HL-60 (cell line): Measurements from ENCODE around the gene PTGER2.

Experiments used
- DNase-seq, 2 experiments: peaks; one replicate each; pipeline ENCODE4 v3.0.0-alpha.2; 2010 to 2020; ENCODE audit warnings: low read depth in 1 of 2, low spot score in 1 of 2
- H3K27ac ChIP-seq: fragments of 250-450 bp; sonication (Bioruptor Pico); replicated peaks from 2 replicates; pipeline ENCODE4 v1.5.1; 2020; ENCODE audit warnings: mild to moderate bottlenecking, moderate library complexity
- H3K27me3 ChIP-seq: fragments of 250-450 bp; sonication (Bioruptor Pico); 2 replicates; pipeline ENCODE4 v1.5.1; 2021; ENCODE audit warnings: mild to moderate bottlenecking, moderate library complexity; ENCODE audit not compliant: insufficient read depth, poor library complexity, severe bottlenecking
- H3K4me3 ChIP-seq: replicated peaks from 2 replicates; pipeline ENCODE4 v1.5.1; 2011; ENCODE audit warnings: mild to moderate bottlenecking, control low read depth, low read length; ENCODE audit not compliant: insufficient read depth
- CTCF ChIP-seq: IDR thresholded peaks from one replicate; pipeline ENCODE4 v1.5.1; 2011; ENCODE audit warnings: low read length, control low read depth, inconsistent platforms; ENCODE audit not compliant: insufficient read depth
- GABPA ChIP-seq: IDR thresholded peaks from 2 replicates; pipeline ENCODE4 v1.6.1; 2012; ENCODE audit warnings: low read depth
- POLR2AphosphoS5 ChIP-seq: IDR thresholded peaks from 2 replicates; pipeline ENCODE4 v1.6.1; 2012; ENCODE audit warnings: low read depth
- REST ChIP-seq: IDR thresholded peaks from 2 replicates; pipeline ENCODE4 v1.6.1; 2012; ENCODE audit warnings: low read depth; ENCODE audit not compliant: insufficient replicate concordance
- SPI1 ChIP-seq: IDR thresholded peaks from 2 replicates; pipeline ENCODE4 v1.6.1; 2012; ENCODE audit warnings: low read depth, mild to moderate bottlenecking, borderline replicate concordance

Gene PTGER2

GRCh38 chr14:52332269-52332668 is 18.2 kb downstream of the PTGER2 start:
- H3K4me3 ChIP-seq, result no peak overlapping the region
- TF ChIP-seq POLR2AphosphoS5 (no peak), SPI1 (no peak), REST (no peak), GABPA (no peak), CTCF (no peak)
- no peak for DNase-seq
- no peaks in the 10 kb centered on the region for H3K27me3 ChIP-seq
- H3K27ac ChIP-seq, result no peak overlapping the region

- H3K27ac ChIP-seq, result no peak overlapping the region
- no peak; the same call in 1 of the 2 replicates for TF ChIP-seq SPI1
- no peak for TF ChIP-seq REST
- TF ChIP-seq GABPA, result no peak
- no peak for TF ChIP-seq POLR2AphosphoS5
- no peak for TF ChIP-seq CTCF
These were observed 19.0 kb downstream of the PTGER2 start for GRCh38 chr14:52333108-52333507.

GRCh38 chr14:52333823-52334657 is 19.9 kb downstream of the PTGER2 start:
- Histone ChIP-seq H3K4me3 (no peak overlapping the region), H3K27ac (no peak overlapping the region), H3K27me3 (no peaks in the 10 kb centered on the region)
- TF ChIP-seq SPI1 (no peak), GABPA (no peak), CTCF (no peak)
- no peak for DNase-seq

More at GRCh38 chr14:52333108-52333507, 19.0 kb downstream of the PTGER2 start:
- Histone ChIP-seq H3K4me3 (no peak overlapping the region), H3K27me3 (no peaks in the 10 kb centered on the region)
- no peak for DNase-seq

- DNase-seq, result no peak
- Histone ChIP-seq H3K4me3 (no peak overlapping the region), H3K27me3 (no peaks in the 10 kb centered on the region), H3K27ac (no peak overlapping the region)
- TF ChIP-seq SPI1, result no peak
- TF ChIP-seq REST, result no peak
- no peak for TF ChIP-seq GABPA
- no peak for TF ChIP-seq CTCF
- TF ChIP-seq POLR2AphosphoS5, result no peak
These were observed 22.1 kb downstream of the PTGER2 start for GRCh38 chr14:52336241-52336640.
